ENCODE results near the gene TMEM240. TPM values are rescaled to one million over a fixed set of nuclear protein-coding genes. Genes with fewer than 3 reads are reported as not detected.

Gene TMEM240
- total and polyA plus RNA-seq, 9 of the 15 experiments (the other 6 are each of a cell fraction or from before 2014, with no cell fraction given), result 0.24 to 2.0 (median 0.69) TPM; not detected in 5

DNA sequence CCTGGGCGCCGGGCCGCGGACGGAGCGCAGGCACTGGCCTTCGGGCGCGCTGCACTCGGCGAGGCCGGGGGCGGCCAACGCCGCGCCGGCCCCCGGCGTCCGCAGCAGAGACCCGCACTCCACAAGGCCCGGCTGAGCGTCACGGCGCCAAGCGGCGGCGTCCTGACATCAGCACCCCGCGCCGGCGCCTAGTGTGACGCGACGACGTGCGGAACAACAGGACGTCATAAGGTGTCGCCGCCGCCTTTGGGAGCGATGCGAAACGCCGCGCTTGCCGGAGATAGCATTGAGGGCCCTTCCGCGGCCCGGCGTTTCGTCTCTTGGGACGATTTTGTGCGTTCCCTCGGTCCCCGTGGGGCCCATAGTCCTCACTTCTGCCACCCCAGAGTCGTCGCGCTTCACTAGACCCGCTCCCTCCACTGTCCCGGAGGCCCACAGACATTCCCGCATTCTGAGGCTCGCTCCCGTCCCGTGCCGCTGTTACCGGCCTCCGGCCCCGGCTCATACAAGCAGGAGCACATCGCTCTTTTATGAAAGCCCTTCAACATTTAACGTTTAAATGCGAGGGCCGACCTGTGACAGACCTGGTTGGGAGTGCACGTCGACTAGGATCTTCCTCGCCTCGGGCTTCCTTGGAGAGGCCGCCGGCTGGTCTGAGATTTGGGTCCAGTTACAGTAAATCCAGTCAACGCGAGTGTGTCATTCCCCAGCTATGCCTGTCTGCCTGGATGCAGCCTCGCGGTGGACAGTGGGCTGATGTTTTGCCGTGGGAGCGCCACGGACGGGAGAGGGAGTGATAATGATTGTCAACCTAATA lies 34.5 kb upstream of the TMEM240 start, which contains the start of gene SSU72 (continued):
- TF ChIP-seq, protein P1, sequence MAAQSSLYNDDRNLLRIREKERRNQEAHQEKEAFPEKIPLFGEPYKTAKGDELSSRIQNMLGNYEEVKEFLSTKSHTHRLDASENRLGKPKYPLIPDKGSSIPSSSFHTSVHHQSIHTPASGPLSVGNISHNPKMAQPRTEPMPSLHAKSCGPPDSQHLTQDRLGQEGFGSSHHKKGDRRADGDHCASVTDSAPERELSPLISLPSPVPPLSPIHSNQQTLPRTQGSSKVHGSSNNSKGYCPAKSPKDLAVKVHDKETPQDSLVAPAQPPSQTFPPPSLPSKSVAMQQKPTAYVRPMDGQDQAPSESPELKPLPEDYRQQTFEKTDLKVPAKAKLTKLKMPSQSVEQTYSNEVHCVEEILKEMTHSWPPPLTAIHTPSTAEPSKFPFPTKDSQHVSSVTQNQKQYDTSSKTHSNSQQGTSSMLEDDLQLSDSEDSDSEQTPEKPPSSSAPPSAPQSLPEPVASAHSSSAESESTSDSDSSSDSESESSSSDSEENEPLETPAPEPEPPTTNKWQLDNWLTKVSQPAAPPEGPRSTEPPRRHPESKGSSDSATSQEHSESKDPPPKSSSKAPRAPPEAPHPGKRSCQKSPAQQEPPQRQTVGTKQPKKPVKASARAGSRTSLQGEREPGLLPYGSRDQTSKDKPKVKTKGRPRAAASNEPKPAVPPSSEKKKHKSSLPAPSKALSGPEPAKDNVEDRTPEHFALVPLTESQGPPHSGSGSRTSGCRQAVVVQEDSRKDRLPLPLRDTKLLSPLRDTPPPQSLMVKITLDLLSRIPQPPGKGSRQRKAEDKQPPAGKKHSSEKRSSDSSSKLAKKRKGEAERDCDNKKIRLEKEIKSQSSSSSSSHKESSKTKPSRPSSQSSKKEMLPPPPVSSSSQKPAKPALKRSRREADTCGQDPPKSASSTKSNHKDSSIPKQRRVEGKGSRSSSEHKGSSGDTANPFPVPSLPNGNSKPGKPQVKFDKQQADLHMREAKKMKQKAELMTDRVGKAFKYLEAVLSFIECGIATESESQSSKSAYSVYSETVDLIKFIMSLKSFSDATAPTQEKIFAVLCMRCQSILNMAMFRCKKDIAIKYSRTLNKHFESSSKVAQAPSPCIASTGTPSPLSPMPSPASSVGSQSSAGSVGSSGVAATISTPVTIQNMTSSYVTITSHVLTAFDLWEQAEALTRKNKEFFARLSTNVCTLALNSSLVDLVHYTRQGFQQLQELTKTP (IDR thresholded peaks at IDR 0.05; ENCODE audit: low read depth in 1 of 2, partially characterized antibody in 2 of 2), result peak in 1 of 2 experiments; percentile 67
- no peak for TF ChIP-seq ASH1L (IDR thresholded peaks at IDR 0.05; ENCODE audit: borderline replicate concordance, low read depth, partially characterized antibody)
- TF ChIP-seq ZNF232 (CRISPR knock-in tag; IDR thresholded peaks at IDR 0.05), result 0 out of 2 replicates have a peak, but pooled peaks have one; percentile 22
- peak; percentile 48; the same call in 1 of the 2 replicates for TF ChIP-seq TOE1 (IDR thresholded peaks at IDR 0.05; ENCODE audit: borderline replicate concordance)
- no peak for TF ChIP-seq TOE1 (CRISPR knock-in tag; IDR thresholded peaks at IDR 0.05; ENCODE audit: borderline replicate concordance, low read depth)
- peak; percentile 27 for TF ChIP-seq L3MBTL2 (IDR thresholded peaks at IDR 0.05)
- TF ChIP-seq, protein P2, sequence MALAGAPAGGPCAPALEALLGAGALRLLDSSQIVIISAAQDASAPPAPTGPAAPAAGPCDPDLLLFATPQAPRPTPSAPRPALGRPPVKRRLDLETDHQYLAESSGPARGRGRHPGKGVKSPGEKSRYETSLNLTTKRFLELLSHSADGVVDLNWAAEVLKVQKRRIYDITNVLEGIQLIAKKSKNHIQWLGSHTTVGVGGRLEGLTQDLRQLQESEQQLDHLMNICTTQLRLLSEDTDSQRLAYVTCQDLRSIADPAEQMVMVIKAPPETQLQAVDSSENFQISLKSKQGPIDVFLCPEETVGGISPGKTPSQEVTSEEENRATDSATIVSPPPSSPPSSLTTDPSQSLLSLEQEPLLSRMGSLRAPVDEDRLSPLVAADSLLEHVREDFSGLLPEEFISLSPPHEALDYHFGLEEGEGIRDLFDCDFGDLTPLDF (CRISPR knock-in tag; IDR thresholded peaks at IDR 0.05), result peak; percentile 72; the same call in 1 of the 2 replicates
- TF ChIP-seq, protein P3, sequence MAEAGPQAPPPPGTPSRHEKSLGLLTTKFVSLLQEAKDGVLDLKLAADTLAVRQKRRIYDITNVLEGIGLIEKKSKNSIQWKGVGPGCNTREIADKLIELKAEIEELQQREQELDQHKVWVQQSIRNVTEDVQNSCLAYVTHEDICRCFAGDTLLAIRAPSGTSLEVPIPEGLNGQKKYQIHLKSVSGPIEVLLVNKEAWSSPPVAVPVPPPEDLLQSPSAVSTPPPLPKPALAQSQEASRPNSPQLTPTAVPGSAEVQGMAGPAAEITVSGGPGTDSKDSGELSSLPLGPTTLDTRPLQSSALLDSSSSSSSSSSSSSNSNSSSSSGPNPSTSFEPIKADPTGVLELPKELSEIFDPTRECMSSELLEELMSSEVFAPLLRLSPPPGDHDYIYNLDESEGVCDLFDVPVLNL (CRISPR knock-in tag; IDR thresholded peaks at IDR 0.05; ENCODE audit: low read depth), result peak; percentile 54; the same call in 1 of the 2 replicates
- TF ChIP-seq, protein P4, sequence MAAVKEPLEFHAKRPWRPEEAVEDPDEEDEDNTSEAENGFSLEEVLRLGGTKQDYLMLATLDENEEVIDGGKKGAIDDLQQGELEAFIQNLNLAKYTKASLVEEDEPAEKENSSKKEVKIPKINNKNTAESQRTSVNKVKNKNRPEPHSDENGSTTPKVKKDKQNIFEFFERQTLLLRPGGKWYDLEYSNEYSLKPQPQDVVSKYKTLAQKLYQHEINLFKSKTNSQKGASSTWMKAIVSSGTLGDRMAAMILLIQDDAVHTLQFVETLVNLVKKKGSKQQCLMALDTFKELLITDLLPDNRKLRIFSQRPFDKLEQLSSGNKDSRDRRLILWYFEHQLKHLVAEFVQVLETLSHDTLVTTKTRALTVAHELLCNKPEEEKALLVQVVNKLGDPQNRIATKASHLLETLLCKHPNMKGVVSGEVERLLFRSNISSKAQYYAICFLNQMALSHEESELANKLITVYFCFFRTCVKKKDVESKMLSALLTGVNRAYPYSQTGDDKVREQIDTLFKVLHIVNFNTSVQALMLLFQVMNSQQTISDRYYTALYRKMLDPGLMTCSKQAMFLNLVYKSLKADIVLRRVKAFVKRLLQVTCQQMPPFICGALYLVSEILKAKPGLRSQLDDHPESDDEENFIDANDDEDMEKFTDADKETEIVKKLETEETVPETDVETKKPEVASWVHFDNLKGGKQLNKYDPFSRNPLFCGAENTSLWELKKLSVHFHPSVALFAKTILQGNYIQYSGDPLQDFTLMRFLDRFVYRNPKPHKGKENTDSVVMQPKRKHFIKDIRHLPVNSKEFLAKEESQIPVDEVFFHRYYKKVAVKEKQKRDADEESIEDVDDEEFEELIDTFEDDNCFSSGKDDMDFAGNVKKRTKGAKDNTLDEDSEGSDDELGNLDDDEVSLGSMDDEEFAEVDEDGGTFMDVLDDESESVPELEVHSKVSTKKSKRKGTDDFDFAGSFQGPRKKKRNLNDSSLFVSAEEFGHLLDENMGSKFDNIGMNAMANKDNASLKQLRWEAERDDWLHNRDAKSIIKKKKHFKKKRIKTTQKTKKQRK (IDR thresholded peaks at IDR 0.05; ENCODE audit: borderline replicate concordance, low read depth, low read length), result no peak
- peak; percentile 98 for TF ChIP-seq RBBP5 (IDR thresholded peaks at IDR 0.05; ENCODE audit: borderline replicate concordance, insufficient read depth, low read length, poor library complexity, severe bottlenecking)
- TF ChIP-seq RCOR1 (IDR thresholded peaks at IDR 0.05; ENCODE audit: borderline replicate concordance in 1 of 2, low read depth in 2 of 2, low read length in 2 of 2), result peak; percentile 37 to 55; a peak in 2 of 4 replicates
- TF ChIP-seq GTF2E2 (tag; IDR thresholded peaks at IDR 0.05), result peak; percentile 95
- TF ChIP-seq TEAD4 (IDR thresholded peaks at IDR 0.05; ENCODE audit: low read length), result peak; percentile 34
- TF ChIP-seq TEAD4 (CRISPR knock-in tag; IDR thresholded peaks at IDR 0.05; ENCODE audit: borderline replicate concordance), result peak; percentile 52; the same call in 1 of the 2 replicates
- peak; percentile 75; the same call in 1 of the 2 replicates for TF ChIP-seq KAT7 (CRISPR knock-in tag; IDR thresholded peaks at IDR 0.05; ENCODE audit: borderline replicate concordance)
